ENCODE results near the gene GAS5.

GAS5 gene

GRCh38 chr1:173823781-173824314 lies 43.9 kb downstream of the GAS5 start:
- peaks cover 42% of the 10 kb centered on the region for H3K4me1 Mint-ChIP-seq

GRCh38 chr1:173821680-173822079 lies 46.1 kb downstream of the GAS5 start:
- peak overlapping the region; percentile 13 for H3K27ac Mint-ChIP-seq
- no peaks in the 10 kb centered on the region for H3K27me3 Mint-ChIP-seq
- H3K4me3 Mint-ChIP-seq = no peak overlapping the region
- no peaks in the 10 kb centered on the region for H3K9me3 Mint-ChIP-seq
- peaks cover 30% of the 10 kb centered on the region for H3K36me3 Mint-ChIP-seq
- H3K4me1 Mint-ChIP-seq = peaks cover 42% of the 10 kb centered on the region
- ATAC-seq = no peak

More at GRCh38 chr1:173823781-173824314, 43.9 kb downstream of the GAS5 start:
- Mint-ChIP-seq H3K36me3 (peaks cover 25% of the 10 kb centered on the region), H3K27ac (peak overlapping the region; percentile 97), H3K27me3 (no peaks in the 10 kb centered on the region), H3K4me3 (peak overlapping the region; percentile 96), H3K9me3 (no peaks in the 10 kb centered on the region)
- peak; percentile 49 for ATAC-seq

GRCh38 chr1:173818459-173818858 lies 49.3 kb downstream of the GAS5 start:
- Mint-ChIP-seq H3K4me1 (peaks cover 50% of the 10 kb centered on the region), H3K36me3 (peaks cover 58% of the 10 kb centered on the region), H3K27me3 (no peaks in the 10 kb centered on the region), H3K27ac (no peak overlapping the region), H3K4me3 (no peak overlapping the region), H3K9me3 (peaks cover 5% of the 10 kb centered on the region)
- no peak for ATAC-seq

All from stimulated activated memory B cell treated with anti-CD40 and anti-IgM and Interleukin-4, amounts not matched to agents 10 μg/mL and 1 μg/mL and 100 μg/mL, for 72 hours (primary cell).